Kidney (tissue), 14 donors: ENCODE data around the gene GFAP. TPM values are rescaled to one million over a fixed set of nuclear protein-coding genes. Genes with fewer than 3 reads are reported as not detected.

ENCODE experiments used
- DNase-seq, 5 donors: peaks; one replicate each; pipeline ENCODE4 v3.0.0-alpha.2; 2013 to 2020
- FAIRE-seq: peaks from 2 replicates; lab custom pipeline; 2012; peaks lifted over from hg19 to GRCh38; lab: Jason Lieb, UNC
- H3K27ac ChIP-seq, 2 donors: one replicate each; pipeline ENCODE4 v1.7.0; 2013; ENCODE audit warnings: low read depth in 2 of 2, low read length in 2 of 2, inconsistent platforms in 1 of 2
- H3K27me3 ChIP-seq: one replicate; pipeline ENCODE4 v1.7.1; 2013; ENCODE audit warnings: low read length, inconsistent platforms; ENCODE audit not compliant: control insufficient read depth, insufficient read depth
- H3K36me3 ChIP-seq, 3 donors: one replicate each; pipeline versions ENCODE4 v1.7.0 to v1.7.1; 2013; ENCODE audit warnings: low read length in 3 of 3, control low read depth in 1 of 3, inconsistent platforms in 1 of 3; ENCODE audit not compliant: insufficient read depth in 3 of 3, control insufficient read depth in 2 of 3
- H3K4me1 ChIP-seq, 3 donors: one replicate each; pipeline versions ENCODE4 v1.7.0 to v1.7.1; 2013; ENCODE audit warnings: low read length in 3 of 3, inconsistent platforms in 1 of 3, low read depth in 1 of 3; ENCODE audit not compliant: control insufficient read depth in 2 of 3, insufficient read depth in 2 of 3
- H3K4me3 ChIP-seq, 3 donors: one replicate each; pipeline versions ENCODE4 v1.7.0 to v1.8.1; 2013; ENCODE audit warnings: low read length in 3 of 3, control low read depth in 1 of 3, inconsistent platforms in 1 of 3
- H3K9ac ChIP-seq, 3 donors: one replicate each; pipeline versions ENCODE4 v1.7.0 to v1.7.1; 2013; ENCODE audit warnings: low read length in 3 of 3, control low read depth in 1 of 3, inconsistent platforms in 1 of 3
- H3K9me3 ChIP-seq, 3 donors: one replicate each; pipeline versions ENCODE4 v1.7.0 to v1.7.1; 2013; ENCODE audit warnings: low read length in 3 of 3, control low read depth in 1 of 3, inconsistent platforms in 1 of 3; ENCODE audit not compliant: control insufficient read depth in 2 of 3, insufficient read depth in 1 of 3
- CTCF ChIP-seq: IDR thresholded peaks from 3 replicates; pipeline ENCODE4 v1.5.1; 2012; ENCODE audit warnings: mild to moderate bottlenecking, moderate library complexity, borderline replicate concordance; ENCODE audit not compliant: insufficient read depth; ENCODE audit errors: extremely low read depth
- intact Hi-C: fragments of 100-400 bp; cut with DNase I; formaldehyde crosslinking; loops from one replicate; pipeline ENCODE4 v1.11.1; 2022
- polyA plus RNA-seq: library from polyadenylated mRNA; stranded (reverse); fragments of 350-450 nt; fragmentation: Illumina TruSeq; extraction: RNeasy Lipid Tissue Mini Kit (QIAGEN cat#74804); gene quantifications from one replicate; pipeline ENCODE4 v1.2.3, GENCODE V29; 2014; ENCODE audit warnings: low read depth, low replicate concordance; ENCODE audit not compliant: insufficient read depth
- total RNA-seq: library from RNA; stranded (reverse); fragmentation: NEBNext Ultra II Directional; extraction: Animal tissue kit (Norgen Biotek cat#: 25700); gene quantifications from one replicate; pipeline ENCODE4 v1.2.1, GENCODE V29; 2021
- donor health status: control.
- donor health status: control.
- donor health status: control.
- donor health status: control.
- donor health status: control.
- donor health status: DM: yes; HTN: yes; CAD: no.
- donor health status: Normal renal cell carcinoma (clear cell type).

The GFAP gene
- total and polyA plus RNA-seq, 2 donors from 2014 or later: 1.4 to 2.3 TPM

- peaks cover 0 to 12% (median 3%) of the 10 kb centered on the region in 3 donors for H3K36me3 ChIP-seq
- TF ChIP-seq CTCF: no peak
- H3K27ac ChIP-seq: no peak overlapping the region
- peaks cover 0 to 4% (median 0%) of the 10 kb centered on the region in 3 donors for H3K4me1 ChIP-seq
- no peaks in the 10 kb centered on the region for H3K27me3 ChIP-seq
- no peak overlapping the region for H3K4me3 ChIP-seq
- H3K9ac ChIP-seq: no peak overlapping the region
- H3K9me3 ChIP-seq: no peaks in the 10 kb centered on the region
- intact Hi-C loops: no loop called here
- FAIRE-seq (no peak), DNase-seq (no peak)
These were observed 23.1 kb downstream of the GFAP start for GRCh38 chr17:44892250-44892649.

- no peak for DNase-seq
- no peaks in the 10 kb centered on the region for H3K27me3 ChIP-seq
- no peaks in the 10 kb centered on the region for H3K9me3 ChIP-seq
- no peak for TF ChIP-seq CTCF
- intact Hi-C loops: no loop called here
- H3K36me3 ChIP-seq: peaks cover 5 to 28% (median 16%) of the 10 kb centered on the region in 3 donors
- peaks cover 0 to 4% (median 0%) of the 10 kb centered on the region in 3 donors for H3K4me1 ChIP-seq
- H3K27ac ChIP-seq: no peak overlapping the region
- no peak overlapping the region for H3K4me3 ChIP-seq
- H3K9ac ChIP-seq: no peak overlapping the region
- no peak for FAIRE-seq
These were observed 26.3 kb downstream of the GFAP start for GRCh38 chr17:44889003-44889402.

- intact Hi-C loops: no loop called here
- Histone ChIP-seq H3K27ac (no peak overlapping the region), H3K9ac (no peak overlapping the region), H3K9me3 (no peaks in the 10 kb centered on the region), H3K4me3 (no peak overlapping the region), H3K27me3 (no peaks in the 10 kb centered on the region), H3K4me1 (peaks cover 0 to 4% (median 0%) of the 10 kb centered on the region in 3 donors), H3K36me3 (peaks cover 7 to 32% (median 19%) of the 10 kb centered on the region in 3 donors)
- DNase-seq (no peak), FAIRE-seq (no peak)
- no peak for TF ChIP-seq CTCF
These were observed 27.0 kb downstream of the GFAP start for GRCh38 chr17:44887971-44888954.
